Measurements from ENCODE around the gene GRIK3. TPM values are rescaled to one million over a fixed set of nuclear protein-coding genes. Genes with fewer than 3 reads are reported as not detected.

The GRIK3 gene
- total RNA-seq, 2 donors from 2014 or later: 0.14 TPM

DNA sequence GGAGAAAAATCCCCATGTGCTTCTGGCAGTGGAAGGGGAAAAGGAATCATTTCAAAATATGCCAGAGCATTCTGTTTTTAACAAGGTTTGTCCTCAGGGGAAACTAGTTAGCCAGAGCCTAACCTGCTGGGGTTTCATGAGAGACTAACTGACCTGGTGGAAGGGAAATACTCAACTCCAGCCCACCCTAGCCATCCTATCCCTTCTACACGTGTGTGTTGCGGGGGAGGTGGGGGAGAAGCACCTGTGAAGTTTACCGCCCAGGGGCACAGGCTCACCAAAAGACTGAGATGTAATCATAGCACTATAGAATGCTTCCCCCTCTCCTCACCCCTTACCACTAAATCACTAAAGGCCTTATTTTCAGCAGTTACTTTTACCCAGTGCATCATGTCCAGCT, 139.5 kb downstream of the GRIK3 start:
- no peak for ATAC-seq (ENCODE audit: insufficient number of reproducible peaks, low FRiP score, low read depth)
- no peak for DNase-seq (ENCODE audit: low spot score)
- no peaks in the 10 kb centered on the region for H3K27me3 ChIP-seq (replicated peaks; ENCODE audit: insufficient read depth)

DNA sequence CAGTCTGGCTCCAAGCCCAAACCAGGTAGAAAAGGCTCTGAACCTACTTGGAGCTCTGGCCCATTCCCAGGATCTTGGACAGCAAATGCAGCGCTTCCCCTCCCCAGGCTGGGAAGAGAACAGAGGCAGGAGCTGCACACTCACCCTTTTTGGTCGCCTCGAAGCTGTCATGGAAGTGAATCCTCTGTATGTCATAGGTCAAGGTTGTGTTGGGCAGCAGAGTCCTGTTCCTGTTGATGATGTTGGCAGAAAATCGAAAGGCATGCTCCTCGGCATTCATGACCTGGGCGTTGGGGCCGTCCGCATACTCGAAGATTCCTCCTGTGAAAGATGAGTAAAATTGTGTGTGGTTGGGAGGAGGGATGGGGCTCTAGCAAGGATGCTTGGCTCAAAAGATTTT, 143.5 kb downstream of the GRIK3 start:
- Histone ChIP-seq H3K9me3 (no peaks in the 10 kb centered on the region), H3K4me1 (ENCODE audit: control insufficient read depth in 1 of 2, low read depth in 2 of 2) (no peaks in the 10 kb centered on the region), H3K27ac (no peak overlapping the region), H3K27me3 (replicated peaks; ENCODE audit: insufficient read depth) (no peaks in the 10 kb centered on the region), H3K4me3 (no peak overlapping the region), H3K36me3 (no peaks in the 10 kb centered on the region)
- DNase-seq (ENCODE audit: low spot score): no peak
- TF ChIP-seq, protein P1, sequence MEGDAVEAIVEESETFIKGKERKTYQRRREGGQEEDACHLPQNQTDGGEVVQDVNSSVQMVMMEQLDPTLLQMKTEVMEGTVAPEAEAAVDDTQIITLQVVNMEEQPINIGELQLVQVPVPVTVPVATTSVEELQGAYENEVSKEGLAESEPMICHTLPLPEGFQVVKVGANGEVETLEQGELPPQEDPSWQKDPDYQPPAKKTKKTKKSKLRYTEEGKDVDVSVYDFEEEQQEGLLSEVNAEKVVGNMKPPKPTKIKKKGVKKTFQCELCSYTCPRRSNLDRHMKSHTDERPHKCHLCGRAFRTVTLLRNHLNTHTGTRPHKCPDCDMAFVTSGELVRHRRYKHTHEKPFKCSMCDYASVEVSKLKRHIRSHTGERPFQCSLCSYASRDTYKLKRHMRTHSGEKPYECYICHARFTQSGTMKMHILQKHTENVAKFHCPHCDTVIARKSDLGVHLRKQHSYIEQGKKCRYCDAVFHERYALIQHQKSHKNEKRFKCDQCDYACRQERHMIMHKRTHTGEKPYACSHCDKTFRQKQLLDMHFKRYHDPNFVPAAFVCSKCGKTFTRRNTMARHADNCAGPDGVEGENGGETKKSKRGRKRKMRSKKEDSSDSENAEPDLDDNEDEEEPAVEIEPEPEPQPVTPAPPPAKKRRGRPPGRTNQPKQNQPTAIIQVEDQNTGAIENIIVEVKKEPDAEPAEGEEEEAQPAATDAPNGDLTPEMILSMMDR (IDR thresholded peaks at IDR 0.05): no peak
- no peak for ATAC-seq (ENCODE audit: insufficient number of reproducible peaks, low FRiP score, low read depth)

More for the DNA sequence above, 139.5 kb downstream of the GRIK3 start:
- Histone ChIP-seq H3K4me1 (ENCODE audit: control insufficient read depth in 1 of 2, low read depth in 2 of 2) (no peaks in the 10 kb centered on the region), H3K9me3 (peaks cover 6% of the 10 kb centered on the region), H3K27ac (no peak overlapping the region), H3K4me3 (no peak overlapping the region), H3K36me3 (no peaks in the 10 kb centered on the region)
- TF ChIP-seq, protein P1 (IDR thresholded peaks at IDR 0.05): no peak

DNA sequence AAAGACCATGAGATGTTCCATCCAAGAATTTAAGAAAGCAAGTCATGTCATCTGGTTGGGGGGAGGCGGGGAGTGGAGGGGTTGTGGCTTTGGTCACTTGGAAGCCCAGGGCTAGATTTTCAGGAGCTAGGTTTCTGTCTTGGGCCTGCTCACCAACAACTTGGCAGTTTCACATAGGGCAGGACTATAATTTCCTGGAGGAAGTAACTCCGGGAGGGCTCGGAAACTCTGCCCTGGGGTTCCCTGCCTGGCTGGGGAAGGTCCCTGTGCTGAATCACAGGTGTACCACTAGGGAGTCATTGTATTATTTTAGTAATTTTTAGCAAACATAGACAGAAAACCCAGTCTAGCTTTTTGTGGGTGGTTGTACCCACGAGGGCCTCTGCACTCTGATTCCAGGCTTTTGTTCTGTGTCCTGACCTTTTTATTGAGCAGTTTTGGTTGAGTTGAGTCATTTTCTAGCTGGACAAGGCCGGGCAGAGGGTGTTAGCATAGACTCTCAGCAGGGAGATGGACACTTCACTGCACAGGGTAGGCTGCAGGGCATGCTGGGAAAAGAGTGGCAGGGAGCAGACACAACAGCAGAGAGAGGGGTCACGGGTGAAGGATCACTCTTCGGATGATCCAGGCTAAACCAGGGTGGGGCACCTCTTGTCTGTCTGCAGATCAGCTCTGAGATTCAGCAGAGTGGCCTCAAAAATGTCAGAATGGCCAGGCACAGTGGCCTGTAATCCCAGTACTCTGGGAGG, 144.7 kb downstream of the GRIK3 start:
- Histone ChIP-seq H3K27ac (no peak overlapping the region), H3K9me3 (no peaks in the 10 kb centered on the region), H3K4me1 (ENCODE audit: control insufficient read depth in 1 of 2, low read depth in 2 of 2) (no peaks in the 10 kb centered on the region), H3K36me3 (no peaks in the 10 kb centered on the region), H3K4me3 (no peak overlapping the region), H3K27me3 (replicated peaks; ENCODE audit: insufficient read depth) (no peaks in the 10 kb centered on the region)
- ATAC-seq (ENCODE audit: insufficient number of reproducible peaks, low FRiP score, low read depth): no peak
- TF ChIP-seq, protein P1 (IDR thresholded peaks at IDR 0.05): no peak
- no peak for DNase-seq (ENCODE audit: low spot score)

DNA sequence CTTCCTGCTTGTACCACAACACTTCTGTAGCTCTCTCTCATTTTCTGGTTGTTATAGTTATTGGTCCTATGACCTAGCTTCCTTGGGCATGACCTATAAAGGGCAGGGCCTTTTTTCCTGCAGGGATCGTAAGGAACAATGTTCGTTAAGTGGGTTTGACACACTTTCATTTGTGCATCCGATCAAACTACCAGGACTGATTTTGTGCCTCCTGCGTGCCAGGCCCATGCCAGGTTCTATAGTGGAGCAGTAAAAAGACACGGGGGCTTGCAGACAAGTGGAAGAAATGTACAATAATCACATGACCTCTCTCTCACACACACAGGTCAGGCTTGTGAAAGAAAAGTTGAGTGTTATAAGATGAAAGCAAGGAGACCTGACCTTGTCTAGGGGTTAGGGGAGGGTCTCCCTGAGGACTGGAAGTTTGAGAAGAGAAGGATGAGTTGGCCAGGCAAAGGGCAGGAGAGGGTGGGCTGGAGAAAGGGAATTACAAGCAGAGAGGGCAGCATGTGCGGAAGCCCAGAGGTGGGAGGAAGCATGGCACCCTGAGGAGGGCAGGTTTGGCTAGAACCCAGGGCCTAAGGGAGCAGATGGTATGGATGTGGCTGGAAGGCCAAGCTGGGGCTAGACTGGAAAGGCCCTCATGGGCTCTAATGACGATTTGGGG, 145.4 kb downstream of the GRIK3 start:
- H3K4me1 ChIP-seq (ENCODE audit: control insufficient read depth in 1 of 2, low read depth in 2 of 2): no peaks in the 10 kb centered on the region
- DNase-seq (ENCODE audit: low spot score) (no peak), ATAC-seq (ENCODE audit: insufficient number of reproducible peaks, low FRiP score, low read depth) (no peak)
- H3K36me3 ChIP-seq: no peaks in the 10 kb centered on the region
- H3K9me3 ChIP-seq: no peaks in the 10 kb centered on the region
- TF ChIP-seq, protein P1 (IDR thresholded peaks at IDR 0.05): no peak
- H3K27me3 ChIP-seq (replicated peaks; ENCODE audit: insufficient read depth): no peaks in the 10 kb centered on the region
- no peak overlapping the region for H3K4me3 ChIP-seq
- no peak overlapping the region for H3K27ac ChIP-seq

DNA sequence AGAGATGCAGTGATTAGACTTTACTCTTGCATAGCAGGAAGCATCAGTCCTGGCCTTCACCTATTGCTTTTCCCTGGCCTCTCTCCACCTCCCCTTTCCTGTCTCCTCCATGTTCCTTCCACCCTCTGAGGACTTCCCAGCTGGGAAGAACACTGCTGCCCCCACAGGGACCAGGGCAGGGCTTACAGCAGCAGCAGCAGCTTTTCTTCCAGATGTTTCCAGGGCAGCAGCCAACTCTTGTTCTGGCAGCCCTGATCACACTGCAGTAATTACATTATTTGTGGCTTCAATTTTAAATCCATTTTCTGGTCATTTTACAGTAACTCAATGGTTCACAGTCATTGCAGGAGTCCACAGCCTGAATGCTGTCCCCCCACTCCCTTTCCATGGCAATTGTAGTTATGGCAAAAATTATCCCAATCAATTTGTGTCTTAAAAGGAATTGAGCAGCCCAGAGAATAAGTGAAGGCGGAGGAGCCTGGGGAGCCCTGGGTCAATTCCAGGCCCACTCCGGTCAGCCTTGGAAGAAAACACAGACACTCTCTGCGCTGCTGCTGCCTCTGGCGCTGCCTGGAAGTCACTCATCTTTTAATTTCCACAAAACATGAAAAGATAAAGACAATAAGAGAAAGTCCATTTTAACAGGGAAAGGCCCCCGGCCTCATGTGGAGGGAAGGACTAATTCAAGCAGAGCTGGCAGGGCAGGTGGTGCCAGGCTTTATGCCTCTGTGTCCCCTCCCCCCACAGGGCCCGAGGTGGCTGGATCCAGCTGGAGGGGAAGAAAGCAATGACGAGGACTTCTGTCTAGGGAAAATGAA, 148.6 kb downstream of the GRIK3 start:
- no peaks in the 10 kb centered on the region for H3K9me3 ChIP-seq
- no peak overlapping the region for H3K4me3 ChIP-seq
- H3K27me3 ChIP-seq (replicated peaks; ENCODE audit: insufficient read depth): no peaks in the 10 kb centered on the region
- H3K27ac ChIP-seq: no peak overlapping the region
- no peak for ATAC-seq (ENCODE audit: insufficient number of reproducible peaks, low FRiP score, low read depth)
- no peaks in the 10 kb centered on the region for H3K36me3 ChIP-seq
- no peaks in the 10 kb centered on the region for H3K4me1 ChIP-seq (ENCODE audit: control insufficient read depth in 1 of 2, low read depth in 2 of 2)
- no peak for DNase-seq (ENCODE audit: low spot score)
- TF ChIP-seq, protein P1 (IDR thresholded peaks at IDR 0.05): no peak

Data from thoracic aorta (tissue), 2 donors.